Measurements from ENCODE around the gene CLOCK. TPM values are rescaled to one million over a fixed set of nuclear protein-coding genes. Genes with fewer than 3 reads are reported as not detected.

CLOCK gene
- total and polyA plus RNA-seq, 2 of the 8 experiments (the other 6 are each of a cell fraction or from before 2014, with no cell fraction given): 7.7 to 24.2 TPM

DNA sequence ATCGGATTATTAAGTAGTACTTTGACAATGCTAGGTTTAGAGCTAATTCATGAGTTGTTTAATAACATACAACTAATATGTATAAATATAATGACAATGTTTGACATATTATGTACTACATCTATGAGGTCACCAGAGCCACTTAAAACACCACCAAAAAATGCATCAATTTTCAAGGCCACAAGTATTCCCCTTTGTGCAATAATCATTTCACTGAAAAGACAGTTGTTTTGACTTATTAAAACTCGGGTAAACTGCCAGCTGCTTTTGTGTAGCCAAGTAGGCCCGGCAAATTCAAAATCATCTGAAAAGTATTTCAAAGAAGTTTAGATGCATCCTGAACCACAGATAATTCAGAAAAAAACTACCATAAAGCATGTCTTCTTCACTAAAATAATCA lies 48.7 kb downstream of the CLOCK start:
- H3K4ac ChIP-seq (replicated peaks; ENCODE audit: insufficient read length, low read depth, low read length): no peak overlapping the region
- H3K27ac ChIP-seq (ENCODE audit: low read depth, low read length): no peak overlapping the region
- CTCF ChIA-PET (ENCODE audit: partially characterized antibody): interaction anchor here (0.7 kb wide), 1 partner anchor 239 kb away, joined by 3 read pairs; no protein-coding TSS in a partner anchor
- H2AK5ac ChIP-seq (ENCODE audit: low read depth, low read length): no peak overlapping the region
- peaks cover 0 to 8% (median 3%) of the 10 kb centered on the region in 4 experiments; a peak in 2 of 8 replicates for H3K36me3 ChIP-seq (ENCODE audit: control insufficient read depth in 2 of 4, insufficient read depth in 4 of 4, low read length in 3 of 4)
- H3K4me3 ChIP-seq (ENCODE audit: extremely low read depth in 1 of 4, insufficient read depth in 2 of 4, low read depth in 3 of 4, low read length in 4 of 4): no peak overlapping the region
- FAIRE-seq (no peak), DNase-seq (ENCODE audit: low read depth in 1 of 2, low spot score in 2 of 2) (no peak)
- H2AFZ ChIP-seq (ENCODE audit: low read length): no peak overlapping the region
- no peak overlapping the region for H3K56ac ChIP-seq (replicated peaks; ENCODE audit: insufficient read length, low read depth, low read length)
- H3K14ac ChIP-seq (ENCODE audit: insufficient read length): no peak overlapping the region
- no peak overlapping the region for H2BK120ac ChIP-seq (replicated peaks; ENCODE audit: low read depth, low read length)
- H3K27me3 ChIP-seq (replicated peaks in 1 of 4; ENCODE audit: control insufficient read depth in 3 of 4, extremely low read depth in 1 of 4, insufficient read depth in 3 of 4, low read length in 3 of 4): no peaks in the 10 kb centered on the region
- no peak overlapping the region for H2BK12ac ChIP-seq (ENCODE audit: low read depth, low read length)
- H2BK5ac ChIP-seq (ENCODE audit: low read depth, low read length): no peak overlapping the region
- peaks cover 3 to 4% of the 10 kb centered on the region in 2 experiments for H4K20me1 ChIP-seq (replicated peaks in 1 of 2; ENCODE audit: control insufficient read depth in 1 of 2, insufficient read depth in 2 of 2, low read length in 2 of 2)
- H3K23me2 ChIP-seq (ENCODE audit: low read depth, low read length): no peaks in the 10 kb centered on the region
- TF ChIP-seq CEBPB (IDR thresholded peaks at IDR 0.05; ENCODE audit: low read depth, low read length): no peak
- TF ChIP-seq KDM1A (IDR thresholded peaks at IDR 0.05; ENCODE audit: borderline replicate concordance, low read length): no peak
- TF ChIP-seq PHF8 (conservative IDR thresholded peaks at IDR 0.05; ENCODE audit: low read depth, low read length): no peak
- POLR2A ChIA-PET (ENCODE audit: partially characterized antibody): no interaction called here
- no peak overlapping the region for H2BK20ac ChIP-seq (ENCODE audit: low read length)
- H3K9me3 ChIP-seq (ENCODE audit: insufficient read depth in 2 of 2, low read depth in 1 of 2, low read length in 1 of 2): peaks cover 0 to 6% of the 10 kb centered on the region in 2 experiments; a peak in 1 of 4 replicates
- peaks cover 7% of the 10 kb centered on the region for H3K79me1 ChIP-seq (ENCODE audit: low read depth, low read length)
- H3K23ac ChIP-seq (ENCODE audit: insufficient read length): no peak overlapping the region
- peaks cover 0 to 21% of the 10 kb centered on the region in 2 experiments; a peak in 3 of 4 replicates for H3K79me2 ChIP-seq (ENCODE audit: control insufficient read depth in 1 of 2, insufficient read depth in 2 of 2, low read length in 2 of 2)
- no peak overlapping the region for H3K18ac ChIP-seq (ENCODE audit: extremely low read depth, low read length)
- no peak overlapping the region for H4K91ac ChIP-seq (replicated peaks; ENCODE audit: insufficient read length, low read length)
- H4K5ac ChIP-seq (ENCODE audit: insufficient read length, low read depth, low read length): no peak overlapping the region
- no peak overlapping the region for H3K4me2 ChIP-seq (ENCODE audit: insufficient read depth in 1 of 2, low read depth in 2 of 2, low read length in 2 of 2)
- H3K4me1 ChIP-seq (replicated peaks in 1 of 4; ENCODE audit: control insufficient read depth in 3 of 4, insufficient read depth in 4 of 4, low read length in 3 of 4): 0 out of 7 replicates have a peak, but pooled peaks cover 0 to 2% (median 0%) of the 10 kb centered on the region in 4 experiments
- no peak overlapping the region for H2BK15ac ChIP-seq (ENCODE audit: low read length)
- no peak overlapping the region for H3K9ac ChIP-seq (replicated peaks in 1 of 4; ENCODE audit: extremely low read depth in 1 of 4, low read depth in 3 of 4, low read length in 3 of 4)
- no peak overlapping the region for H4K8ac ChIP-seq (ENCODE audit: extremely low read depth, insufficient read depth, low read length)
- 91% methylated on average over 3 of the region's 3 CpGs; no CpG with 5 or more reads in 1 of the 2 experiments for WGBS, 2 experiments (ENCODE audit: extremely low coverage in 1 of 2, insufficient coverage in 1 of 2, insufficient read length in 1 of 2, insufficient replicate concordance in 2 of 2, low coverage in 1 of 2, low lambda C conversion rate in 2 of 2, missing lambda C conversion rate in 1 of 2)

All from H1 (cell line).